Measurements from ENCODE around the gene DNAH1. TPM values are rescaled to one million over a fixed set of nuclear protein-coding genes. Genes with fewer than 3 reads are reported as not detected.

DNAH1 gene
- total RNA-seq, 1 donor from 2014 or later, result 2.3 TPM

DNA sequence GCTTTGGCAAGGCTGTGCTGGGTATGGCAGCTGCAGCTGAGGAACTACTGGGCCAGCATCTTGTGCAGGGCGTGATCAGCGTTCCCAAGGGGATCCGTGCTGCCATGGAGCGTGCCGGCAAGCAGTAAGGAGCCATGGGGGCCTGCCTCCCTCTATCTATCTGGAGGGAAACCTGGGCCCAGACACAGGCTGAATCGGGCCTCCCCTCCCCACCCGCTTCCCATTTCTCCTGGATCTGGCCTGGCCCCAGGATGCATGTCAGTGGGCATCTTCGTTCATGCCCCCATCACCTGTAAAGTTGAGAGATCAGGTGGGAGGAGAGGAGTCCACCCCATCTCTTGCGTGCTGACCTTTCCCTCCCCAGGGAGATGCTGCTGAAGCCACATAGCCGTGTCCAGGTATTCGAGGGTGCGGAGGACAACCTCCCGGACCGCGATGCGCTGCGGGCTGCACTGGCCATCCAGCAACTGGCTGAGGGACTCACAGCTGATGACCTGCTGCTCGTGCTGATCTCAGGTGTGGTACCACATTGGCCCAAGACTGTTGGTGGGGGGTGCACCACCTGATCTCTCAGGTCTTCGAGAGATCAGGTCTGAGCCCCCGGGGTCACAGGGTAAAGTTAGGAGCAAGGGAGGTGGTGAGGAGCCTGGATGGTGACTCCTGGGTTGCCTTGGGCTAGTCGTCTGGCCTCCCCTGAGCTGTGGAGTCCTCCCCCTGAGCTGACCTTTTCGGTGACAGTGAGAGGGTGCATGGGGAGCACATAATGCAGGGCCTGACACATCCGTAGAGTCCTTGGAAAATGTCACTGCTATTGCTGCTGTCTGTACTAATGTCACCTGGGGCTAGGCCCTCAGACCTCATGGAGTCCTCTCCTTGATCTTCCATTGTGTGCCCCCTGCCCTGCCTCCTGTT, 25.3 kb upstream of the DNAH1 start:
- DNase-seq (ENCODE audit: low read depth), result no peak

GRCh38 chr3:52291508-52292181, 24.5 kb upstream of the DNAH1 start:
- DNase-seq (ENCODE audit: low read depth), result no peak

DNA sequence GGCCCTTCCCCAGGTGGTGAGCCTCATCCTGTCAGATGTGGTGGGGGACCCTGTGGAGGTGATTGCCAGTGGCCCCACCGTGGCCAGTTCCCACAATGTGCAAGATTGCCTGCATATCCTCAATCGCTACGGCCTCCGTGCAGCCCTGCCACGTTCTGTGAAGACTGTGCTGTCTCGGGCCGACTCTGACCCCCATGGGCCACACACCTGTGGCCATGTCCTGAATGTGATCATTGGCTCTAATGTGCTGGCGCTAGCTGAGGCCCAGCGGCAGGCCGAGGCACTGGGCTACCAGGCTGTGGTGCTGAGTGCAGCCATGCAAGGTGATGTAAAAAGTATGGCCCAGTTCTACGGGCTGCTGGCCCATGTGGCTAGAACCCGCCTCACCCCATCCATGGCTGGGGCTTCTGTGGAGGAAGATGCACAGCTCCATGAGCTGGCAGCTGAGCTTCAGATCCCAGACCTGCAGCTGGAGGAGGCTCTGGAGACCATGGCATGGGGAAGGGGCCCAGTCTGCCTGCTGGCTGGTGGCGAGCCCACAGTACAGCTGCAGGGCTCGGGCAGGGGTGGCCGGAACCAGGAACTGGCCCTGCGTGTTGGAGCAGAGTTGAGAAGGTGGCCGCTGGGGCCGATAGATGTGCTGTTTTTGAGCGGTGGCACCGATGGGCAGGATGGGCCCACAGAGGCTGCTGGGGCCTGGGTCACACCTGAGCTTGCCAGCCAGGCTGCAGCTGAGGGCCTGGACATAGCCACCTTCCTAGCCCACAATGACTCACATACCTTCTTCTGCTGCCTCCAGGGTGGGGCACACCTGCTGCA, 23.7 kb upstream of the DNAH1 start:
- DNase-seq (ENCODE audit: low read depth), result no peak

DNA sequence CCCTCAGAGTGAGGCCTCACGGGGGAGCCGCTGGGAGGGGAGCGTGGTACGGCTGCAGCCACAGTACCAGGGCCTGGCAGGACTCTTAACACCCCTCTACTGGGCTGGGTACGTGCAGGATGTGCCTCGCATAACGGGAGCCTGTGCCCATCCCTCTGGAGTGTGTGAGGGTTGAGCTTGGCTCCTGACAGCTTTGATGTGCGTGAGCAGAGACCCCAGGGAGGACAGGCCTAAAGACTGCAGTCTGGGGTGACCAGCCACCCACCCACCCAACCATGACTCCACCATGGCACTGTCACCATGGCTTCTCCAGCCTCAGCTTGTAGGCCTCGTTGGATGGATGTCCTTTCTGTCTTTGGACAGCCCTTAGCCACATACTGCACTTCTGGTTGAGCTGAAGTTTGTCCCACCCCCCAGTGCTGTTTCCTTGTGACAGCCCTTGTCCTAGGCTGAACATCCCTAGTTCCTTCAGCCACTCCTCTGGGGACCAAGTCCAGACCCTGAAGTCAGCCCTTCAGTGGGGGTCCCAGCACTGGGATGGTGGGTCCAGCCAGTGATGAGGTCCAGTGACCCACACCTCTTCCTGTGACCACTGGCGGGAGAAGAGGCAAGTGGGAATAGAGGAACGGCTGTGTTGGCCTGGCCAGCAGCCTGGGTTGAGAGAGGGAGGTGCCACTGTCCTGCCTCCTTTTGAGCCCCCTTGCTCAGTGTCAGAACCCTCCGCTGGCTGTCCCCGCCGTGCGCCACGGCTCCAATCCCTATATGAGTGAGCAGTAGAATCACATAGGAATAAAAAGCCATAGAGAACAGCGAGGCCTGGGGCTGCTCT, 22.4 kb upstream of the DNAH1 start:
- no peak for DNase-seq (ENCODE audit: low read depth)

DNA sequence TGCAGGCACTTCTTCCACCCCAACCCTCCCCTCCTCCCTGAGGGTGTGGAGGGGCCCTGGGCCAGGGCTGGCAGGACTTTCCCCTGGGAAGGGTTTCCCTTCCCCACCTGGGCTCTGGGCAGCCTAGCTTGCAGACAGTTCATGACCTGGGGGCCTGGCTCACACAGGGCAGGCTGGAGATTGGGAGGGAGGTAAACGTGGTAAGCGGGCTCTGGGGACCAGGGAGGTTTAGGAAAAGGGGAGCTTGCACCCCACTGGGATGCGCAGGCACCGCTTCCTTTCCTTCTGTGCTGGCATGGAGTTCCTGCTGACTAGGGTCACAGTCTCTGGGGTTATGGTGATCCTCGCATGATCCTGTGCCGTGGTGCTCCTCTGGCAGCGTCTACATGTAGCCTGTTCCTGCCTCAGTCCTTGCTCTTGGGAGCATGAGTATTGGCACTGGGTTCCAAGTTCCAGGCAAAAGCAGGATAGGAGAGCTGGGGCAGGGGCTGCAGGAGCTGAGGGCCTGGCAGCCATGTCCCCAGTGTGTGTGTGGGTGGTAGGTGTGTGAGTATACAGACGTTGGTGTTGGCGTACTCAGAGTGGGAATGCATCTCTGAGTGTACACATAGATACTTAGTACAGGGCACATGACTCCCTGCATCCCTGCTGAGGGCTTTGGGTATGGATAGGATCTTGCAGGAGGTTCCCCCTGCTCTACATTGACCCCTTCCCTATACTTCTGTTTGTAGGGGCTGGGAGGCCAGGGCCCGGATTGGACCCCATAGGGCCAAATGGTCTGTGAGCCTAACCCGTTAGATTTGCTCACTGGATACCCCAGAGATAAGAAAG, 21.6 kb upstream of the DNAH1 start:
- no peak for DNase-seq (ENCODE audit: low read depth)

GRCh38 chr3:52295671-52296208, 20.4 kb upstream of the DNAH1 start:
- DNase-seq (ENCODE audit: low read depth), result no peak

DNA sequence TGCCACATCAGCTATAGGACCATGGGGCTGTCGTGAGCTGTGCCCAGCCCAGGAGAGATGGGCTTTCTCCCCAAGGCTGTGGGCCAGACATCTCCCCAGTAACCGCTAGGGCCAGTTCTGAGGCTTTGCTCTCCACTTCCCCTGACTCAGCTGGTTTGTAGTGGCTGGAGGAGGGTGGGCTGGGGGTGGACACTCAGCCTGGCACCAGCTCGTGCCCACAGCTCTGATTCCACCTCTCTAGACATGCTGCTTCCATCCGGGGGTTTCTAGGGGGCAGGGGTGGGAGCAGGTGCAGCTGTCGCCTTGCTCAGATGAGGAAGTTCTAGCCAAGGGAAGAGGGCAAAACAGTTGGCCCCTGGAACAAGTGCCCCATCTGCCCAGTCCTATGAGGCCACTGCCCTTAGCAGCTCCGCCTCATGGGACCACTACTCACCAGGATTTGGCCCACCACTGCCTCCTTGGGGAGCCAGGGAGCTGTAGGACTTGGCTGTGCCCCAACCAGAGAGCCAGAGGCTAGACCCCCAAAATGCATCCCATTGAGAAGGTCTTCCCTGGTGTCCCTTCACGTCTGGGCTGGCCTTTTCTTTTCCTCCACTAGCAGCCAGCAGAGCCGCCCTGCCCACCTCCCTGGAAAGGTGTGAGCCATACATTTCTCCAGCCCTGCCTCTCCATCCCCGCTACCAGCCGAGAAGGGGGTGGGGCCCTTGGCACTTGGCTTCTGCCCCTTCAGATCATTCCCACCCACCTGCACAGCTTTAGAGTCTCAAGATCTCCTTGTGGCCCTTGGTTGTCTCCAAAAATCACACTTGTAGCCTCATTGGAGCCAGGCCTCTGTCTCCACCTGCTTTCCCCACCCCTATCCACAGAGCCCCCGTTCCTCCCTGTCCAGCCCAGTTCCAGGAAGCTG, 18.6 kb upstream of the DNAH1 start:
- DNase-seq (ENCODE audit: low read depth), result no peak

- DNase-seq (ENCODE audit: low read depth), result no peak
Observed at GRCh38 chr3:52298149-52299098, 17.7 kb upstream of the DNAH1 start.

DNA sequence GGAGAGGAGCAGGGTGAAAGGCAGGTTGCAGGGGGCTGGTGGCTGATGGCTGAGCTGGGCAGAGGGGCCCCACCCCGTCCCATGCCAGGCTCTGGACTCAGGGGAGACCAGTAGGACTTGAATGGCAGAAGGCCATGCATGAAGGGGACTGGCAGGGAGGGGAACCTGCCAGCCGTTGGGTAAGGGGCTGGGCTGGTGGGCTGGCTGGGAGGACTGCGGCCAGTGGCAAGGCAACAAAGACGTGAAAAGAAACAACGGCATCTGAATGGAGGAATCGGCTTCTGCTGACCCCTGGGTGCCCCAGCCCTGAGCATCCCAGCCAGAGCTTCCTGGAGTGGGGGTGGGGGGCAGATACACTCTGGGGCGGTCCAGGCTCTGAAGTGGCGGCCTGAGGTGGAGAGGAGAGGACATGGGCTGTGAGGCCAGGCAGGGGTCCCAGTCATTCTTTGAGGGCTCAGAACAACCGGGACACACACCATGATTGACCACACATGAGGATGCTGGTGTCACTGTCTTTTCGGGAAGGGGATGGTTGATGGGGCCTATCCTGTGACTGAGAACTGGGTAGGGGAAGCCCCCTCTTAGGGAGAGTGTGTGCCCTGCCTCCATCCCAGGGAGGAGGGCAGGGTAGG, 16.8 kb upstream of the DNAH1 start:
- no peak for DNase-seq (ENCODE audit: low read depth)

DNA sequence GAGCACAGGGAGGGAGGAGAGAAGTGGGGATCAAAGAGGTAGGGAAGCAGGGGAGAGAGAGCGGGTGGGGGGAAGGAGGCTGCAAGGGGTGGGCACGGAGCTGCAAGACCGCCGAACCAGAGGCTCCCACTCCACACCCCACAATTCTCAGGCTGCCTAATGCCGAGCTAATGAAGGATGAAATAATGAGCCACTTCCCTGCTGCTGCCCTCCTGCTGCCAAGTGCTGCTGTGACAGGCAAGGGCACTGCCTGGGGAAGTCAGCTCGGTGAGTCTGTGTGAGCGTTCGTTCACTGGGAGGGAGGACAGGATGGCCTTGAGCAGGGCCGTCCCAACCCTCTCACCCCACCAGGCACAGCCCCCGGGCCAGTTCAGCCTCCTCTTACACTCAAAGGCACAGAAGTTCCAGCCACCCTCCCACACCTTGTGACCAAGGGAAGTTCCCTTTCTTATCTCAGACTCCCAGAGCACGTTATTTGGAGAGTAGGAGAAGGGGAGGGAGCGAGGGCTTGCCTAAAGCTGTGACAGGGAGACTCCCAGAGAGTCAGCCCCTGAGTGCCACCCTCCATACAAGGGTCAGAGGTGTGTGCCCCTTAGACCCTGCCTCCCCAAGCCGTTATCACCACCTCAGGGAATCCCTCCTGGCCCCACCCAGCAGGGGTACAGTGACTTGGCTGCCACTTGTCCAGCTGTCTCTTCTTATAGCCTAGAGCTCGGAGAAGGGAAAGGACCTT, 16.1 kb upstream of the DNAH1 start:
- DNase-seq (ENCODE audit: low read depth), result no peak

- DNase-seq (ENCODE audit: low read depth), result no peak
Observed at GRCh38 chr3:52302426-52303145, 13.5 kb upstream of the DNAH1 start.

GRCh38 chr3:52303811-52304210, 12.3 kb upstream of the DNAH1 start:
- no peak for DNase-seq (ENCODE audit: low read depth)

DNA sequence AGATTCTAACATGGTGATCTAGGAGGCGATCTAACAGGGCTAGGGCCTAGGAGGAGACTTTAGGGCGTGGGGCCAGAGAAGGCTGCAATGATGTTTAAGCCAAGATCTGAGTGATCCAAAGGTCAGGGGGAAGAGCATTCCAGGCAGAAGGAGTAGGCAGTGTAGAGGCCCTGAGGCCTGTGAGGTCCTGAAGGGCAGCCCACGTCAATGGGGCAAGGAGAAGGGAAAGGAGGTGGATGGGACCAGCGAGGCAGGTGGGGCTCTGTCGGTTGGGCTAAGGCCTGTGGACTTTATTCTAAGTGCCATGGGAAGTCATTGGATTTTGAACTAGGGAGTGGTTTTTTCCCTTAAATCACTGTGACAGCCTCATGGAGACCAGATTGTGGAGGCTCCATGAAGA, 10.2 kb upstream of the DNAH1 start:
- DNase-seq (ENCODE audit: low read depth), result no peak

DNA sequence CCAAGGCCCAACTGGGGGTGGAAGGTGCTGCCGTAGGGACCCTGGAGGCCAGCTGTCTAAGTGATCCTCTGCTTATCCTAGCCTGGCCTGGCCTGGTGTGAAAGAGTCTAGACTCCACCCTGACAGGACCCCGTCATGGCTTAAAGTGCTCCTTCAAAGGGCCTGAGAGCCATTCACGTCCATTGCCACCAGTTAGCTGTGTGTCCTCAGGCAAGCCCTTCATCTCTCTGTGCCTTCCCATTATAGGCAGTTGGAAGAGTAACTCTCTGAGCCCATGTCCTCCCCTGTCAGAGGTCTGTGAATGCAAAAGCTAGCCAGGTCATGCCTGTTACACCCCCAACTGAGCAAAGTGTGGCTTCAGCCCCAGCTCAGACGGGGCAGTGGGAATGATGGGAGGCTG, 9.1 kb upstream of the DNAH1 start:
- no peak for DNase-seq (ENCODE audit: low read depth)

DNA sequence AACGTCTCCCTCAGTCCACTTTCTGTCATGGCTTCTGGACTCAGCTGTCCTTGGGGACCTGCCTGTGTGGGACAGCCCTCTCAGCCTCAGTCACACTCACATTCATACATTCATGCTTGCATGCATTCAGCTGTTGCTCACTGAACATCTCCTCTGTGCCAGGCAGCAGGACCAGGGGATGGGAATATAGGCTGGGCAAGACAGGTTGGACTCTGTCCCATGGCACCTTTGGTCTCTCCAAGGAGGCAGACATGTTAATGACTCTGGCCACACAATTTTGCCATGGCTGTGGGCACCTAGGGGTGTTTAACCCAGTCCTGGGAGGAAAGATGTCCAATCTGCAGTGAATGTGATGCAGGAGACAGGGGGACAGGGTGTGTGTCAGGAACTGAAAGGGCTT, 7.8 kb upstream of the DNAH1 start:
- DNase-seq (ENCODE audit: low read depth), result no peak
